NCI-H748 (cell line): ENCODE measurements around the gene RALGPS1.
"Not testable (repeated sequence)": the region's sequence is repeated elsewhere in the genome, so short reads cannot be mapped to it uniquely, and the experiment has no call there.

Experiments
- DNase-seq: peaks from one replicate; lab custom pipeline; 2025; ENCODE audit not compliant: unreplicated experiment; lab: John Stamatoyannopoulos, UW

RALGPS1 gene

GRCh38 chr9:127136081-127136879, 221.7 kb downstream of the RALGPS1 start:
- no peak for DNase-seq

- no peak for DNase-seq
Measured at GRCh38 chr9:127136880-127137639, 222.5 kb downstream of the RALGPS1 start.

GRCh38 chr9:127137640-127138360, 223.2 kb downstream of the RALGPS1 start:
- DNase-seq: no peak

DNA sequence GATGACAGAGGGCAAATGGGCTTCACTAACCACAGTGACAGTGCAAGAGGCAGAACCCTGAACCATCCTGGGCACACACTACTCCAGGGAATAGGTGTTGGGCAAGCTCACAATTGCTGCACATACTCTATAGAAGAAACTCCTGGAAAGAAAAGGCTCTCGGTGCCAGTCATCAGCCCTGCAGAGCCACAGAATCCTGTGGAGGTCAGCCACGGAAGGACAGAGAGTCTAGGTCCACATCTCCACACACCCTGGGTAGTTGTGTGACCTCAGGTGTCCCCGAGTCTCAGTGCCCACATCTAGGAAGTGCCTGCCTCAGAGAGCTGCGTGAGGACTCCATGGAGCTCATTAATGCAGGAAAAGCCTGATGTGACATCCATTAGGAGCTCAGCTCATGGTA, 223.9 kb downstream of the RALGPS1 start:
- no peak for DNase-seq

DNA sequence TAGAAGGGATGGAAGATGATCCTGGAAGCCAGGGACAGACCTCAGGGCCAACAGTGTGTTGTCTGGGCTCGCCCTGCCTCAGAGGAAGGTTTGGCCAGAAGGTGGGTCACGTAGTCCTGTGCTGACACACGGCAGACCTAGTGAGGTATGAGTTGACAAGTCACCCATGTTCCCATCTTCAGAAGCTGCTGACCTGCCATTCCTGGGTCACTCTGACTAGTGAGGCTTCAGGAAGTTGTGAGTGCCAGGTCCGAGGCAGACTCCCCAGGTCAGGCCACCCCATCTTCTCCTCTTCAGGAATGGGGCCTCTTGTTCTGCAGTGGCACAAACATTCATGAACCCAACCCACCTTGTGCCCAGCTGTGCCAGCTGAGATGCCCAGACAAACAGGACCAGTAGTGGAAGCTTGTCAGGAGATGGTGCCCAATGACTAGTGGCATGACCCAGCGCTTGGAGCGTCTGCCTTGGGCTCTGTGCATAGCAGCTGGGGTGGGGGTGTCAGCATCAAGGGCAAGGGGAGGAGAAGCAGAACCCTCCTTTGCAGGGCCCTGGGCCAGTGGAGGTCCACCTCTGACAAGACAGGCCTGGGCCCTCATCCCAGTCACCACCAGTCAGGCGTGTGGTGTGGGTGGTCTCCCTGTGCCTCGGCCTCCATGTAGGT, 224.6 kb downstream of the RALGPS1 start:
- DNase-seq: no peak

GRCh38 chr9:127139775-127140174, 225.2 kb downstream of the RALGPS1 start:
- no peak for DNase-seq

DNA sequence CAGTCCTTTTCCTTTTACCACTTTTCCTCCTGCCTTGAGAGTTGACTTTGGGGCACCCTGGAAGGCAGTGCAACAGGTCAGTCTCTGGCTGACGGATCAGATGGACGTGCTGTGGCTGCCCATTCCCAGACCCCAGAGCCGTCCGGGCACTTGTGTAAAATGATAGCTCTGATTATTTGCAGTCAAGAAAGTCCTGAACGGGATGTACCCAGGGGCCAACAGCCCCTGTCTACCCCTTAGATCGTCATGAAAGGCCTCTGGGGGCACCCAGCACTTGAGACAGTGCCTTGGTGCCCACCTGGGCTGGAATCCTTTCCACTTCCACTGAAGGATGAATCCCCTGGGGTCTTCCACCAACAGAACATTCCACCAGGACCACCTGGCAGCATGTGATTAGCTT, 225.6 kb downstream of the RALGPS1 start:
- no peak for DNase-seq

DNA sequence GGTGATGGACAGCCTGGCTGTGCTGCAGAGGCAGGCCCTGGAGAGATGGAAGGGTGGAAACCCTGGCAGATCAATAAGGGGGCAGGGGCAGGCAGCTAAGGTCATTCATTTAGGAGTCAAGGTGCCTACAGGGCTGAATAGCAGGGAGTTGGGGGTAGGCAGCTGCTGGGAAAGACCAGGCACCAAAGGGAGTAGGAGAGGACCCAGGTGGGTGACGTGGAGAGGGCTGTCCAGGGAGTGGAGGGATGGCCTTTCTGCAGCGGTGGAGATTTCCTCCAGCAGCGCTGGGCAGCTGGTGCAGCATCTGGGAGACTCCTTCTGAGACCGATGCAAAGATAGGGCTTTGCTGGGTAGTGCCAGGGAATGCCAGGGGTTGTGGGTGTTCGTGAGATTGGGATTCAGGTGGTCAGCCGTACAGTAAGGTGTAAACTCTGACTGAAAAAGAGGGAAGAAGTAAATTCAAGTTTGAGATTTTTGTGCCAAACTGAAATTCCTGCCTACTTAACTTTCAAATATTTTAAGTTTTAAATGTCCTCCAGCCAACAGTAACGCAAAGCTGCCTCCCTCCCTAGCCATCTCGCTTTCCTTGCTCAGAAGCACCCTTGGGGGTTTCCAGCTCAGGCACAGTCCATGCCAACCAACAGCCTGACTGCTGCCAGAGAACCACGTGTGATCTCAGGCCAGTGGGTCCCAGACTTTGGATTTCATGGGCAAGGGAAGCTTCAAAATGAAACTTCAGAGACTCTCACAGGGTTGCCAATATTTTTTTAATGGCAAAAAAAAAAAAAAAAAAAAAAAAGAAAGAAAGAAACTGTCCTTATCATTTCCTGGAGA, 226.5 kb downstream of the RALGPS1 start:
- no peak for DNase-seq

DNA sequence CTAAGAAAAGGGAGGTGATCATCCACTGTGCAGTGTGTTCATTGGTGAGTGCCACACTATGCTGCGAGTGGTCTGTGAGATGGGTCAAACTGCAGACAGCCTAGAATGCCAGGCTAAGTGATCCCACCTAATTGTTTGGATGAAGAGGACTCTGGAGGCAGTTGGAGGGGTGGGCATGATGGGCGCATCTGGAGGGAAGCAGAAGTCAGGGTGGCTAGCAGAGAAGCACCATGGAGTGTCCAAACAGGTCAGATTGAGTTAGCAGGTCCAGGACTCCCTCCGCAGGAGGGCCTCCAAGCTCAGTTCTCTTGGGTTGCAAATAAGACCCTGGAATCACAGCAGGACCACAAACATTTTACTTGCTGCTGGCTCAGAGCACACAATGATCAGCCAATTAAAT, 227.7 kb downstream of the RALGPS1 start:
- DNase-seq: peak; percentile 38

- no peak for DNase-seq
Measured at GRCh38 chr9:127142931-127143464, 228.4 kb downstream of the RALGPS1 start.

DNA sequence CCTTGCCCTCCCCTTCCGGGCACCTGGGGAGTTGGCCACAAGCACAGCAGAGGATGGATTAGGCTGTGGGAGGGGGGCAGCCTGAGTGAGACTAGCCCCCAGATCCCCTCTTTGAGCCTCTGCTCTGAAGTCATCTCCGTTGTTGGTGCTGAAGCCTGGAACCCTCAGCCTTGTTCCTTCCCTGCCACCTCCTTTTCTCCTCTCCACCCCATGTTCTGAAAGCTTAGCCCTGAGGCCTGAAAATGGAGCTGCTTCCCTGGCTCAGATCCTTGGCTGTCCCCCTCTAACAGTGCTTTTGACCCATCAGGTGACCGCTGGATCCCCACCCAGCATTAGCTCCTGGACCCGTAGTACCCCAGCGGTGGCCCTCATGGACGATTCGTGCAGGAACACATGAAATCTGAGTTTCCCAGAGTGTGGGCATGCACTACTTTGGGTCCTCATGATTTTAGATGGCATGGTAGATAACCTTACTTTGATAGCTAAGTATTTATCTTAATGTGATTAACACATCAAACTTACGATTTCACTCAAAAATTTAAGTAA, 229.4 kb downstream of the RALGPS1 start:
- no peak for DNase-seq

DNA sequence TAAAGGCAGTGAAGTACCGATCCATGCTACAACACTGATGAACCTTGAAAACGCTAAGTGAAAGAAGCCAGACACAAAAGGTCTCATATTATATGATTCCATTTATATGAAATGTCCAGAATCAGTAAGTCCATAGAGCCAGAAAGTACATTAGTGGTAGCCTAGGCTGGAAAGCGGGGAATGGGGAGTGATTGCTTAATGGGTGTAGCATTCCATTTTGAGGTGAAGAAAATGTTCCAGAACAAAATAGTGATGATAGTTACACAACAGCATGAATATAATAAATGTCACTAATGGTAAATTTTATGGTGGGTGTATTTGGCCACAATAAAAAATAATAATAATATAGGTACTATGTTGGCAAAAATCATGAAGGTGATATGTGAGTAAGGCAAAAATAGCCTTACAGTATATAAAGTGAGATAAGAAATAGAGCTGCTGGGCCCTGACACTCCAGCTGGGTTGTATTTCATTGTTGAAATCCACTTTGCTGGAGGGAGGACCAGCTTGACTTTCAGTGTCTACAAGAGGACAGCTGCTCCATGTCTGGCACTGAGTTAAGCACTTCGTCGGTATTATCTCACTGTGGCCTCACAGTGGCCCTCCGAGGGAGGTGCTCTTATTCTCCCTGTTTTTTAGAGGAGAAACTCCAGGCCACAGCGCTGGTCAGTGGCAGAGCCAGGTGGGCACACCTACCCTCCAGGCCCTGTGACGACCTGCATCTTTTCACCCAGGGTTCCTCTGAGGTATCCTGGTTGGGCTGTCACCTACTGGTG, 230.3 kb downstream of the RALGPS1 start:
- no peak for DNase-seq

- not testable (repeated sequence) for DNase-seq
Measured at GRCh38 chr9:127146841-127147240, 232.3 kb downstream of the RALGPS1 start.

- no peak for DNase-seq
Measured at GRCh38 chr9:127147251-127147650, 232.7 kb downstream of the RALGPS1 start.

DNA sequence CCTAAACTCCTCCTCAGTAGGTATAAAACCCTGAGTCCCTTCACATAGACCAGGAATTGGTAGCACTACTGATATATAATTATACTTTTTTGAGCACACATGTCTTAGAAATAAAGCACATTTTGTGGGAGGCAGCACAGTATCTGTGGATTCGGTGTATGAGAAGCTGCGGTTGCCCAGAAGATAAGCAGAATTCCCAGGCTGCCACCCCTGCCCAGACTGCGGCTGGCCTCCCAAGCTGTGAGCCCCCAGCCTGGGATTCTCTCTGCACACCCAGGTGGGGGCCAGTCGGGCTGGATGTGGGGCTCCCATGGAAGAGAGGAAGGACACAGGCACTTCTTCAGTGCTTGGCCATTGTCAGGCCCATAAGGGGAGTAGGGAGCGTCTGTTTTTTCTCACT, 233.4 kb downstream of the RALGPS1 start:
- no peak for DNase-seq

GRCh38 chr9:127149010-127149409, 234.4 kb downstream of the RALGPS1 start:
- DNase-seq: no peak

GRCh38 chr9:127149463-127150390, 235.1 kb downstream of the RALGPS1 start:
- DNase-seq: no peak

- DNase-seq: no peak
Measured at GRCh38 chr9:127153501-127153900, 238.9 kb downstream of the RALGPS1 start.
